Activated CD4-positive, alpha-beta T cell treated with anti-CD3 and anti-CD28 coated beads for 1 hour (primary cell): Measurements from ENCODE around the gene NUP50.

Experiments used
- DNase-seq: peaks from one replicate; pipeline ENCODE4 v3.0.0-alpha.2; 2020

The NUP50 gene

DNA sequence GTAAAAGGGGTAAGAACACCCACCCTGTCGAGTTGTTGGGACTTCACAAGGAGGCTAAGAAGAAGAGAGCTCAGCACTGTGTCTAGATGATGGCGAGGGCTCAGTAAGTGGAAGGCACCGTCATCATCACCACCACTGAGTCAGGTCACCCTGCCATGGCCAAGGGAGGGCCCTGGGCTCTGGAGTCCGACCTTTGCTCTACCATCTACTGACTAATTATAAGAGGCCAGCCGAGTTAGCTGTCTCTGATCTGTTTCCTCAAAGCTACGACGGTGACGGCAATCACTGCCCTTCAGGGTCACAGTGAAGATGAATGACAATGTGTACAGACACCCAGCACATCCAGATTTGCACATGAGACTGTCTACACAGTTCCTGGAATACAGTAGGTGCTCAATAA is 47.7 kb downstream of the NUP50 start:
- no peak for DNase-seq

DNA sequence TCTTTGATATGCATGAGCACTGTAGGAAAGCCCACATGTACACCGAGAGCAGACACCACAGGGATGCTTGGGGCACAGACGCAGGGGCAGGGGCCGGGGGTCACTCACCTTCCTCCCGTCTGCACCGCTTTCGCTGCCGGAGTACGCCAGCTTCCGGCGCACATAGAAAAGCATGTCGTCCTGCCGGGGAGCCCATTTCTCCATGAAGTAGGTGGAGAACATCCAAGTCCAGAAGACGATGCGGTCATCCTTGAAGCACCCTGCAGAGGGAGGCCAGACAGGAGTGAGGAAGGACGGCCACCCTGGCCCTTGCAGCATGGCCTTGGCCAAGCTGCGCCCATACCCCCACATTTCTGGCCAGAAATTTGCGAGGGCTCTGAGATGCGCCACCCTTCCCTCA is 48.1 kb downstream of the NUP50 start:
- no peak for DNase-seq

DNA sequence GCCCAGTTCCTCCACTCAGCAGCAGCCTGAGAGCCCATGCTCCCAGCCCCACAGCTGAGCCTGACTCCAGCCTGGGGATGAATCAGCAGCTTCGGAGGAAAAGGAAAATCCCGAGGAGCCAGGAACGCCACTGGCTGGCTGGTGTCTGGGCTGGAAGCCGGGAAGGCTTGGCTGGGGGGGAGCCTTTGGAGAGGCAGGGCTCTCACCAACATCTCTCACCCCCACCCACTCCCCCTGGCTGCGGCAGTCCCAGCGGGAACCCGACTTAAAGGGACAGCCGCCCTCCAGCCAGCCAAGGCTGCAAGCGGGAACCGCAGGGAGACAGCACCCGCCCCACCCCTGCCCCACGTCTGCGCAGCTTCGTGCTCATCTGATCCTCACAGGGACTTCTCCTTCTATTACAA is 48.6 kb downstream of the NUP50 start:
- DNase-seq, result no peak

- no peak for DNase-seq
Measured at GRCh38 chr22:45212992-45213751, 49.4 kb downstream of the NUP50 start.

GRCh38 chr22:45216133-45217003 is 52.6 kb downstream of the NUP50 start:
- DNase-seq, result no peak

GRCh38 chr22:45217345-45217744 is 53.6 kb downstream of the NUP50 start:
- DNase-seq, result no peak

- DNase-seq, result no peak
Measured at GRCh38 chr22:45217806-45218205, 54.1 kb downstream of the NUP50 start.

GRCh38 chr22:45218976-45219375 is 55.3 kb downstream of the NUP50 start:
- no peak for DNase-seq

DNA sequence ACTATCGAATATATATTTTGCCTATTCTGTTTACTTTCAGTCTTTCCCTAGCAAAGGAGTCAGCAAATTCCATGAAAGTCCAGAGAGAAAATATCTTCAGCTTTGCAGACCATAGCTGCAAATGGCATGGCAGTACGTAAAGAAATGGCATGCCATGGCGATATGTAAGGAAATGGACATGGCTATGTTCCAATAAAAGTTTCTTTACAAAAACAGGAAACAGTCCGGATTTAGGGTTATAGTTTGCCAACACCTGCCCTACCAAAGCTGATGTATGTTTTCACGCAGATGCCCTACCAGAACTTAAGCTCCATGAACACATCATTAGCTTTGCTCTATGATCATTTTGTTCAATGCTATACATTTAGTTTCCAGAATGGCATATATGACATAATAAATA is 57.5 kb downstream of the NUP50 start:
- no peak for DNase-seq

DNA sequence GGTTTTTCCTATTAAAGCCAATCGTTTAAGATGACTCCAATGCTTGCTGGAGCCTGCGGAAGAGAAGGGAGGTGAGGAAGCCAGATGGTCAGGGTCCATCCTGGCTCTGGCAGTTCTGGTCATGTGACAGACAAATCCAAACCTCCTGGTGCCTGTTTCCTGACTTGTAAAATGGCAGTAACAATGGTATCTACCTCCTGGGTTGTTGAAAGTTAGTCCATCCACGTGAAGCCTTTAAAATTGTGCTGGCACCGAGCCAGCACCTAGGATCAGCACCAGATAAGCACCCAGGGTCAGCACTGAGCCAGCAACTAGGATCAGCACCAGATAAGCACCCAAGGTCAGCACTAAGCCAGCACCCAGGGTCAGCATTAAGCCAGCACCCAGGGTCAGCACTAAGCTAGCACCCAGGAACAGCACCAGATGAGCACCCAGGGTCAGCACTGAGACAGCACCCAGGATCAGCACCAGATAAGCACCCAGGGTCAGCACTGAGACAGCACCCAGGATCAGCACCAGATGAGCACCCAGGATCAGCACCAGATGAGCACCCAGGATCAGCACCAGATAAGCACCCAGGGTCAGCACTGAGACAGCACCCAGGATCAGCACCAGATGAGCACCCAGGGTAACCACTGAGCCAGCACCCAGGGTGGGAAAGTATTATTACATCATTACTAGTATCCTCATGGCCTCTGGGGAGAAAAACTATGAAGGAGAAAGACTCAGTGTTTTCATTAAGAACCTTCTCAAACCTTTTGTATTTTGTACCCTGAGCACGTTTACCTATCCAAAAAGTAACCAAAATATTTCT is 59.8 kb downstream of the NUP50 start:
- DNase-seq, result no peak

- no peak for DNase-seq
Measured at GRCh38 chr22:45224331-45224730, 60.6 kb downstream of the NUP50 start.

DNA sequence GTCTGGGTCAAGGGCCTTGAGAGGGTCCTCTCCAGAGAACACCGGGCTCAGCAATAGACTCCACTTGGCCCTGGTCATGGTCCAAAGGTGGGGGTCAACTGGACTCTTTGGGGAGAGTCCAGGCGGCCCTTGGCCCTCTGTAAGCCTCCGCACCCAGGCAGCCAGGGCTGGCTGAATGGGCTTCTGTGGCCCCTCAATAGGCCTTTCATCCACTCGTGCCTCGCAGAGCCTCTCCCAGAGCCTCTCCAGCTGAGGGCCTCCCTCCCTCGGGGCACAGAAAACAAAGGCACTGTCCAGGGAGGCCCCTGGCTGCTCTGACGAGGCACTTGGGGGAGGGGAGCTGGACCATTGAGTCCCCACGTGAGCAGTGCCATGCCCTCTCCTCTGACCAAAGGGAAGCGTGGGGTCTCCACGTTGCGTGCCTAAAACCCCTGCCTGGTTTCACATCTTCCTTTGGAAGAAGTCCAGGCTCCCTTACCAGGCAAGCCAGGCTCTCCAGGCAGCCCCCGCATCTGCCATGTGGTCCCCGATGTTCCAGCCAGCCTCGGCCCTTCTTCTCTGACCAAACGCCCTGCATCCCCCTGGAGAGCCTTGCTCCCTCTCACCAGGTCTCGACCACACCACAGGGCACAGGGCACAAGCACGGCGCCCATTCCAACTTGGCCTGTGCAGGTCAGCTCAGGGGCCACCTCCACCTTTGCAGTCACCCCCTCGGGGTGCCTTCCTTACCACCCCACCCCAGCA is 61.4 kb downstream of the NUP50 start:
- no peak for DNase-seq

DNA sequence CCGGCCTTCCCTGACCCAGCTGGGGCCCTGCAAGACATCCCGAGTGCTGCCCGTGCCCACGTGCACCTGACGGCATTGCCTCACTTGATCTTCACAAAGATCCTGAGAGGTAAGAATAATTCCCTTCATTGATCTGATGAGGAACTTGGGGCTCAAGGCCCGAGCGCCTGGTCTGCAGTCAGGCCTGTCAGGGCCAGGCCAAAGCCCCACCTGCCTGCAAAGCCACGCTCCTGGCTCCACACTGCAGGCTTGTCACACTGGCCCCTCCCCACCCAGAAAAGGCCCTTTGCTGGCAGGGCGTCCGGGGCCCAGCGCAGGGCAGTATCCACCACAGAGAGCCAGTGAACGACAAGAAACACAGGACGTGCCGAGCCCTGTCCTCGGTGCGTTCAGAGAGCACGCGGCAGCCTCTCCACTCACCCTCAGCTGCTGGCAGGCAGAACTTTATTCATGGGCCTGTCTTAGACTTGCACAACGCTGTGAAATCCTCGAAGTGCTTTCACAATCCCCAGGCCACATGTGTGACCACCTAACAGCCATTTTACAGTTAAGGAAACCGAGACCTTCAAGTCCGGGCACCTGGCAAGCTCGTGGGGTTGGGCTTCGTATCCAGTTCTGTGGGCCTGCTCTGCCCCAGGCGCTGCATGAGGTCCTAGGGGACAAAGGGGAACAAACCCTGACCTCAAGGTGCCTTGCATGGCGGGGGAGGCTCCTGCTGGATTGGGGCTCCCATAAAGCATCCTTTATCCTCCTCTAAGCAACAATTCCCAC is 62.2 kb downstream of the NUP50 start:
- no peak for DNase-seq

DNA sequence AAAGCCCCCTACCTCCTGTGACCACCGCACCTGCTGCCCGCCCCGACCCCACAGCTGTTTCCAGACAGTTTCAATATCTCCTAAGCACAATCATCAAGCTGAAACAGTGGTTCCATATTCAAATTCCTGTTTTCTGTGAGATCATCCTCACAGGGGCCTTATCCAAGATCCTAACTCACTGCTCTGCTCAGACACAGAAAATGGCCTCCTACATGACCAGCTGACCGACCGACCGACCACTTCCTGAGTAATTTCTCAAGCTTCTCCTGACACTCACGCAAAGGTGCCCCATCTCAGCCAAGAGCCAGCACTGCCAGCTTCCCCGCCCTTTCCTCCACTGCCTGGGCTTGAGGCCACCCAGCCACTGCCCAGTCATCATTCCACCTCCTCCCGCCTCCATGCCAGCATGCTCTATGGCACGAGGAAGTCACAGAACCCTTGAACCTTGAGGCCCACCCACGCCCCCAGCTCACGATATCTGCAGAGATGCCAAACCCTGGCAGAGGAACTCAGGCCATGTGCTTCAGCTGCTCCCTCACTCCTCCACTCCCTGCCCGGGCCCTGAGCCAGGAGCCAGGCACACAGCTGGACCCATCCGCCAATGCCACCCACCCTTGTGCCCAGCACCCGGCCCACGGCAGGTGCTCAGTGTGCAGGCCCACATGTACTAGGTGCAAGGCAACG is 62.9 kb downstream of the NUP50 start:
- no peak for DNase-seq

DNA sequence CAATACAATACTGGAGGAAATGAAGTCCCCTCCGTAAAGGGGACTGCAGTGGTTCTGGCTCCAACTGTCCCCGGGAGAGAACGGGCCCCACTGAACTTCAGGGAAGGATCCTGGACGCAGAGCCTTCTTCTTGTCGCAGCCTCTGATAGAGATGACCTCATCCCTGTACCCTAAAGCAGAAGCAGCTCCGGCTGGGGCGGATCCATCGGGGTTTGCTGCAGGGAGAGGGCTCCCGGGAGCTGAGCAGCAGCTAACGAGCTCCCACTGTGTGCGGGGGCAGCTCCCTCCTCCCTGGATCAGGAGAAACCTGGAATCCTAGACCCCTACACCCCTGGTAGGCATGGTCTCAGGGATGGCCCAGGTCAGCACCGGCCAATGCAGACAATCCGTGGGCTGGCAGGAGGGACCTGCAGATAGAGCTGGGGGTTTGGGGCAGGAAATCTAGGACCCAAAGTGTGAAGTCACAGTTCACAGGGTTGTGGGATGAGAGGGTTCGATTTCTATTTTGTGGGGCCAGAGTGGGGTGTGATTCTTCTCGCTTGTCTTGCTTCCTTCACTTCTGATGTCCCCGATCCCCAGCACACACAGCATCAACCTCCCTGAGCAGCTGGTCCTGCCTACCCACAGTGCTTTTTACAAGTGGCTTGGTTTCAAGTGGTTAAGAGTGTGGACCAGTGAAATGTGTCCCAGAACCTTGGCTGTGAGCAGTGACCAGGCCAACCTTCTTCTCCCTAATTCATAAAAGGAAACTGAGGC is 64.1 kb downstream of the NUP50 start:
- DNase-seq, result no peak

DNA sequence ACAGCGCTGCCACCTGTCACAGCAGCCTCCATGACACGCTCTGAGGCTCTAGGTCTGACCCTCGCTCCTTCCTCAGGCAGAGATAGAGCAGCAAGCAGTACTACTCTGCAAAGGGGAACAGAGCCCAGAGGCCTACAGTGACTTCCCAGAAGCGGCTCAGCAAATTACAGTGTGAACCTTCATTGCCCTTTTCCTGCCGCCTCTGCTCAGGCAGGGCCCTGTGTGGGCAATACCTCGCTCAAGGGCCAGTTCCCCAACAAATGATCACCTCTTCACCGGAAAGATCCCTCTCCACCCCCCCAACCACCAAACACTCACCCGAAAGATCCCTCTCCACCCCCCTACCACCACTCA is 64.7 kb downstream of the NUP50 start:
- DNase-seq, result no peak

DNA sequence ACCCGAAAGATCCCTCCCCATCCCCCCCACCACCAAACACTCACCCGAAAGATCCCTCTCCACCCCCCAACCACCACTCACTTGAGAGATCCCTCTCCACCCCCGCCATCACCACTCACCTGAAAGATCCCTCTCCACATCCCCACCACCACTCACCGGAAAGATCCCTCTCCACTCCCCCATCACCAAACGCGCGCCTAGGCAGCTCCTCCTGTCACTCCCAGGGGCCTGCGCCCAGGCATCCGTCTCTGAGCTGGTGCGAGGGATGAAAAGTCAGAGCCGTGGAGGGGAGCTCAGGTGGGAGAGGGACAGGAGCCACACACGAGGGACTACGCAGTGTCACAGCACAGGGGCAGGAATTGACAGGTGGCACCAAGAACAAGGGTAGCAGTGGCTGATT is 65.5 kb downstream of the NUP50 start:
- DNase-seq, result no peak

GRCh38 chr22:45230026-45230721 is 66.4 kb downstream of the NUP50 start:
- DNase-seq, result no peak

GRCh38 chr22:45231293-45231692 is 67.6 kb downstream of the NUP50 start:
- no peak for DNase-seq

- no peak for DNase-seq
Measured at GRCh38 chr22:45233386-45233785, 69.7 kb downstream of the NUP50 start.
